ENCODE measurements around the gene KCNMB1.

DNA sequence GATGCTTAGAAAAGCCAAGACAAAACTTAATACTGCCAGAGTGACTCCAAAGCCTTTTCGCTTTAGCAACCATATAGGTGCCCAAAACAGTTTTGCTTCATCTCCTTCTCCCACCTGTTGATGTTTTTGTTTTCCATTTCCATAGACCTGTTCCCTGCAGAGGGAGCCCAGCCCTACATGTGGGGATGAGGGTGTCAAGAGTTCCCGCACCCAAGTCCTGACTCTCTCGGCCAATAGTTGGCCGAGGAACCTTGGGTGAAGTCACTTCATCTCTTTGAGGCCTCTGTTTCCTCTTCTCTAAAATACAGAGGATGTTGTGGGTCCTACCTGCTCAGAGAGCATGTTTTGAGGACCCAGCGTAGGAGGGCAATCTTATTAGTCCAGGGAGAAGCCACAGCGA, 53.1 kb downstream of the KCNMB1 start:
- TF ChIP-seq FOXP2 (optimal IDR thresholded peaks at IDR 0.05; ENCODE audit: control extremely low read depth, extremely low read length, insufficient read depth) (no peak), EZH2 (IDR thresholded peaks at IDR 0.05) (no peak)
